ENCODE results near the gene TRPT1. TPM values are rescaled to one million over a fixed set of nuclear protein-coding genes. Genes with fewer than 3 reads are reported as not detected.

The TRPT1 gene
- total and polyA plus RNA-seq, 9 of the 15 experiments (the other 6 are each of a cell fraction or from before 2014, with no cell fraction given): 4.6 to 41.7 (median 23.1) TPM

- TF ChIP-seq MAZ (CRISPR knock-in tag; conservative IDR thresholded peaks at IDR 0.05 in 1 of 2, IDR thresholded peaks at IDR 0.05 in 1 of 2) (peak in 1 of 2 experiments; percentile 55; a peak in 1 of 4 replicates), E2F8 (IDR thresholded peaks at IDR 0.05; ENCODE audit: low read depth, partially characterized antibody) (peak; percentile 31), KDM1A (IDR thresholded peaks at IDR 0.05) (no peak), POLR2B (IDR thresholded peaks at IDR 0.05; ENCODE audit: low read depth, partially characterized antibody) (peak; percentile 70), RBM22 (IDR thresholded peaks at IDR 0.05; ENCODE audit: low read depth, low read length, poor library complexity, severe bottlenecking) (peak; percentile 56), CHD7 (IDR thresholded peaks at IDR 0.05; ENCODE audit: low read depth, low read length) (peak; percentile 13), SUPT5H (IDR thresholded peaks at IDR 0.05) (peak; percentile 86), ZNF311 (CRISPR knock-in tag; IDR thresholded peaks at IDR 0.05) (no peak), ZNF133 (CRISPR knock-in tag; IDR thresholded peaks at IDR 0.05) (no peak), ZC3H8 (IDR thresholded peaks at IDR 0.05) (no peak), MED1 (CRISPR knock-in tag; IDR thresholded peaks at IDR 0.05; ENCODE audit: borderline replicate concordance) (no peak), ETV5 (CRISPR knock-in tag; IDR thresholded peaks at IDR 0.05; ENCODE audit: low read depth) (no peak)
Observed at GRCh38 chr11:64224151-64224890, 1.7 kb downstream of the TRPT1 start (continued).
